ENCODE data around the gene PLCB1.

Gene PLCB1

DNA sequence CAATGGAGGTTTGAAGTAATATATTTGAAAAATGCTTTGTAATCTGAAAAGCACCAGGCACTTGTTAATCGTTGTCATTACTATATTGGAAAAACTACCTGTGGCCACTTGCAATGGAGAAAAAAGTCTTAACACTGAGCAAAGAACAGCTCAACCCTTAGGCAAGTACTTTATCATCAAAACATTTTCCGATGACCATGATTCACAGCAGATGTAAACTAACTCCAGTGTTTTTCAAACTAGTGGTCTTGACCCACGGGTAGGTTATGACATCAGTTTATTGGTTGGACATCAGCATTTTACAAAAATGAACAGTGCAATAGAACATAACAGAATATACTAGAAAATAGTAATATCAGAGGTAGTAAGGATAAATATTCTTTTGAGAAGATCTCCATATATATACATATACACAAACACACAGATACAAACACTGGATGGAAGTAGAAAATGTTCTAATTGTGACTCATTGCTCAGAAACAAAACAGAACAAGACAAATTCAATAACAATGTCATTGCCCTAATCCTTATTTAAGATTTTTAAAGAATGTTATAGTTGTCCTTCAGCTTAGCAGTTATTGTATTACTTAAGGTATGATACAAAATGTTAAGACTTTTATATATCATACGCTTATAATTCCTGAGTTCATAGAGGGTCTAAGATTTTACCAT, 123.0 kb downstream of the PLCB1 start:
- no peak for DNase-seq (ENCODE audit: low read depth)
- no peak overlapping the region for H3K4me3 ChIP-seq (ENCODE audit: control insufficient read depth, low read depth, low read length)
- TF ChIP-seq, protein P1, sequence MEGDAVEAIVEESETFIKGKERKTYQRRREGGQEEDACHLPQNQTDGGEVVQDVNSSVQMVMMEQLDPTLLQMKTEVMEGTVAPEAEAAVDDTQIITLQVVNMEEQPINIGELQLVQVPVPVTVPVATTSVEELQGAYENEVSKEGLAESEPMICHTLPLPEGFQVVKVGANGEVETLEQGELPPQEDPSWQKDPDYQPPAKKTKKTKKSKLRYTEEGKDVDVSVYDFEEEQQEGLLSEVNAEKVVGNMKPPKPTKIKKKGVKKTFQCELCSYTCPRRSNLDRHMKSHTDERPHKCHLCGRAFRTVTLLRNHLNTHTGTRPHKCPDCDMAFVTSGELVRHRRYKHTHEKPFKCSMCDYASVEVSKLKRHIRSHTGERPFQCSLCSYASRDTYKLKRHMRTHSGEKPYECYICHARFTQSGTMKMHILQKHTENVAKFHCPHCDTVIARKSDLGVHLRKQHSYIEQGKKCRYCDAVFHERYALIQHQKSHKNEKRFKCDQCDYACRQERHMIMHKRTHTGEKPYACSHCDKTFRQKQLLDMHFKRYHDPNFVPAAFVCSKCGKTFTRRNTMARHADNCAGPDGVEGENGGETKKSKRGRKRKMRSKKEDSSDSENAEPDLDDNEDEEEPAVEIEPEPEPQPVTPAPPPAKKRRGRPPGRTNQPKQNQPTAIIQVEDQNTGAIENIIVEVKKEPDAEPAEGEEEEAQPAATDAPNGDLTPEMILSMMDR (IDR thresholded peaks at IDR 0.05; ENCODE audit: control insufficient read depth, insufficient read depth, low read depth, low read length, missing control alignments), result no peak

GRCh38 chr20:8255945-8256632, 124.0 kb downstream of the PLCB1 start:
- no peak for DNase-seq (ENCODE audit: low read depth)
- TF ChIP-seq, protein P1 (IDR thresholded peaks at IDR 0.05; ENCODE audit: control insufficient read depth, insufficient read depth, low read depth, low read length, missing control alignments), result no peak
- no peak overlapping the region for H3K4me3 ChIP-seq (ENCODE audit: control insufficient read depth, low read depth, low read length)

GRCh38 chr20:8260837-8261251, 128.8 kb downstream of the PLCB1 start:
- TF ChIP-seq, protein P1 (IDR thresholded peaks at IDR 0.05; ENCODE audit: control insufficient read depth, insufficient read depth, low read depth, low read length, missing control alignments), result no peak
- no peak overlapping the region for H3K4me3 ChIP-seq (ENCODE audit: control insufficient read depth, low read depth, low read length)
- DNase-seq (ENCODE audit: low read depth), result no peak

DNA sequence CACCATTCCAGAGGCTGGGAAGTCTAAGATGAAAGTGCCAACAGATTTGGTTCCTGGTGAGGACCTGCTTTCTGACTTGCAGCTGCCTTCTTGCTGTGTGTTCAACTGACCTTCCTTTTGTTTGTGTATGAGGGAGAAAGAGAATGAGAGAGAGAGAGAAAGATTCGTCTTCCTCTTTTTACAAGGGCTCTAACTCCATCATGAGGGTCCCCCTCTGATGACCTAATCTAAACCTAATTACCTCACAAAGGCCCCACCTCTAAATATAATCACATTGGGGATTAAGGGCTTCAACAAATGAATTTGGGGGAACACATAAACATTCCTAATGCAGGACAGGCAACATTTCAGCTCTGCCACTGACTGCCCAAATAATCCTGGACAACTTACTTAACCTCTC, 130.7 kb downstream of the PLCB1 start:
- TF ChIP-seq, protein P1 (IDR thresholded peaks at IDR 0.05; ENCODE audit: control insufficient read depth, insufficient read depth, low read depth, low read length, missing control alignments), result no peak
- DNase-seq (ENCODE audit: low read depth), result no peak
- H3K4me3 ChIP-seq (ENCODE audit: control insufficient read depth, low read depth, low read length), result no peak overlapping the region

GRCh38 chr20:8265588-8265987, 133.5 kb downstream of the PLCB1 start:
- no peak overlapping the region for H3K4me3 ChIP-seq (ENCODE audit: control insufficient read depth, low read depth, low read length)
- DNase-seq (ENCODE audit: low read depth), result no peak
- TF ChIP-seq, protein P1 (IDR thresholded peaks at IDR 0.05; ENCODE audit: control insufficient read depth, insufficient read depth, low read depth, low read length, missing control alignments), result no peak

DNA sequence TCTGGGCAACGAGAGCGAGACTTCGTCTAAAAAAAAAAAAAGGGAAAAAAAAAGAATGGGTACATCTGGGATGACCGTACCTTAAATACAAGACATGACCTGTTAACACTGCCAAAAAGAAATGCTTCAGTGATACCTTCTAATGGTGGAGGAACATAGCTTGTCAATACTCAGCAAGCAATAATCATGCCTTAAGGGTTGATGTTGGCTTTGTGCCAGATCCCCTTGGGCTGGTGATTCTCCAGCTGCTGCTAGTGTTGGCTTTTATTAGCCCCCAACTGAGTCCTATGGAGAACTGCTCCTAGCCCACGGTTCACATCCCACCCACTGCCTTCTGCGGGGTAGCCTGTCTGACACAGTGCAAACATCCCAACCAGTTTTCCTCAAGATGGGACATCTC, 134.9 kb downstream of the PLCB1 start:
- no peak overlapping the region for H3K4me3 ChIP-seq (ENCODE audit: control insufficient read depth, low read depth, low read length)
- TF ChIP-seq, protein P1 (IDR thresholded peaks at IDR 0.05; ENCODE audit: control insufficient read depth, insufficient read depth, low read depth, low read length, missing control alignments), result no peak
- no peak for DNase-seq (ENCODE audit: low read depth)

All from AG09309 (cell line).